ENCODE measurements around the gene UBAP1. TPM values are rescaled to one million over a fixed set of nuclear protein-coding genes. Genes with fewer than 3 reads are reported as not detected.

Gene UBAP1
- total and polyA plus RNA-seq, 2 experiments from 2014 or later = 17.4 to 20.7 TPM

- TF ChIP-seq REST (IDR thresholded peaks at IDR 0.05; ENCODE audit: unreplicated experiment) = no peak
- TF ChIP-seq CTCF (conservative IDR thresholded peaks at IDR 0.05; ENCODE audit: low read depth in 2 of 2) = no peak
- TF ChIP-seq ZNF114 (CRISPR knock-in tag; IDR thresholded peaks at IDR 0.05) = no peak
- TF ChIP-seq EZH2phosphoT487 (IDR thresholded peaks at IDR 0.05; ENCODE audit: unreplicated experiment) = no peak
- no peak for TF ChIP-seq ETS1 (IDR thresholded peaks at IDR 0.05)
- TF ChIP-seq EZH2 (IDR thresholded peaks at IDR 0.05; ENCODE audit: low read depth, unreplicated experiment) = no peak
- no peak for TF ChIP-seq STAT1 (IDR thresholded peaks at IDR 0.05; ENCODE audit: unreplicated experiment)
- TF ChIP-seq CREB1 (CRISPR knock-in tag; IDR thresholded peaks at IDR 0.05; ENCODE audit: low read depth) = no peak
These were observed 59.0 kb downstream of the UBAP1 start (continued) for GRCh38 chr9:34237836-34238235.

- no peaks in the 10 kb centered on the region for H3K79me2 ChIP-seq (replicated peaks; ENCODE audit: insufficient read depth)
- no peak overlapping the region for H3K4me3 Mint-ChIP-seq
- peaks cover 3% of the 10 kb centered on the region for H3K27me3 Mint-ChIP-seq (ENCODE audit: insufficient read depth, low read depth, poor library complexity)
- H3K9me2 ChIP-seq (ENCODE audit: insufficient read depth) = no peaks in the 10 kb centered on the region
- H3K4me3 ChIP-seq = no peak overlapping the region
- no peaks in the 10 kb centered on the region for H3F3A ChIP-seq (replicated peaks; ENCODE audit: low read depth)
- peak; percentile 44 for DNase-seq (ENCODE audit: low spot score)
- peaks cover 11% of the 10 kb centered on the region for H3K4me1 Mint-ChIP-seq
- peaks cover 33% of the 10 kb centered on the region for H3K36me3 Mint-ChIP-seq (ENCODE audit: low read depth)
- peaks cover 13% of the 10 kb centered on the region; the same call in 1 of the 2 replicates for H3K36me3 ChIP-seq (ENCODE audit: insufficient read depth)
- H3K4me1 ChIP-seq (ENCODE audit: insufficient read depth) = peaks cover 10% of the 10 kb centered on the region; the same call in 1 of the 2 replicates
- H3K27me3 ChIP-seq (ENCODE audit: insufficient read depth) = no peaks in the 10 kb centered on the region
- peaks cover 16% of the 10 kb centered on the region for H4K20me1 ChIP-seq (replicated peaks; ENCODE audit: insufficient read depth)
- TF ChIP-seq NANOG (IDR thresholded peaks at IDR 0.05; ENCODE audit: borderline replicate concordance) (no peak), POLR2AphosphoS5 (IDR thresholded peaks at IDR 0.05; ENCODE audit: low read depth) (no peak), ETS1 (IDR thresholded peaks at IDR 0.05) (no peak), EZH2phosphoT487 (IDR thresholded peaks at IDR 0.05; ENCODE audit: unreplicated experiment) (no peak), EZH2 (IDR thresholded peaks at IDR 0.05; ENCODE audit: low read depth, unreplicated experiment) (no peak), ZNF331 (CRISPR knock-in tag; IDR thresholded peaks at IDR 0.05; ENCODE audit: low read depth) (no peak), CREB1 (CRISPR knock-in tag; IDR thresholded peaks at IDR 0.05; ENCODE audit: low read depth) (no peak), REST (IDR thresholded peaks at IDR 0.05; ENCODE audit: unreplicated experiment) (no peak)
- peak overlapping the region; percentile 71 for H3K27ac Mint-ChIP-seq
- H3K9me3 Mint-ChIP-seq = no peaks in the 10 kb centered on the region
- no peak overlapping the region for H3K4me2 ChIP-seq
- H3K27ac ChIP-seq (ENCODE audit: low read depth) = no peak overlapping the region
- no peak overlapping the region for H2AFZ ChIP-seq
- peak; percentile 57 for ATAC-seq
These were observed 61.2 kb downstream of the UBAP1 start for GRCh38 chr9:34240006-34240405.
